Measurements from ENCODE around the gene FGD6.

Gene FGD6

GRCh38 chr12:95060951-95061350 lies 156.3 kb downstream of the FGD6 start:
- H3K36me3 Mint-ChIP-seq: peaks cover 9% of the 10 kb centered on the region
- H3K27me3 Mint-ChIP-seq: no peaks in the 10 kb centered on the region
- no peaks in the 10 kb centered on the region for H3K9me3 Mint-ChIP-seq (ENCODE audit: low read depth)
- H3K4me3 Mint-ChIP-seq: no peak overlapping the region
- H3K4me1 Mint-ChIP-seq (ENCODE audit: low read depth): peaks cover 4% of the 10 kb centered on the region
- no peak overlapping the region for H3K27ac Mint-ChIP-seq

- Mint-ChIP-seq H3K9me3 (ENCODE audit: low read depth) (no peaks in the 10 kb centered on the region), H3K36me3 (peaks cover 13% of the 10 kb centered on the region), H3K4me3 (no peak overlapping the region), H3K4me1 (ENCODE audit: low read depth) (peaks cover 4% of the 10 kb centered on the region), H3K27me3 (no peaks in the 10 kb centered on the region), H3K27ac (no peak overlapping the region)
These were observed 157.3 kb downstream of the FGD6 start for GRCh38 chr12:95059984-95060383.

GRCh38 chr12:95057424-95057823 lies 159.8 kb downstream of the FGD6 start:
- Mint-ChIP-seq H3K27me3 (no peaks in the 10 kb centered on the region), H3K27ac (no peak overlapping the region), H3K4me3 (no peak overlapping the region), H3K4me1 (ENCODE audit: low read depth) (no peaks in the 10 kb centered on the region), H3K36me3 (peaks cover 15% of the 10 kb centered on the region), H3K9me3 (ENCODE audit: low read depth) (no peaks in the 10 kb centered on the region)

- Mint-ChIP-seq H3K27ac (no peak overlapping the region), H3K4me3 (no peak overlapping the region), H3K36me3 (peaks cover 14% of the 10 kb centered on the region), H3K9me3 (ENCODE audit: low read depth) (no peaks in the 10 kb centered on the region), H3K4me1 (ENCODE audit: low read depth) (no peaks in the 10 kb centered on the region), H3K27me3 (no peaks in the 10 kb centered on the region)
These were observed 162.2 kb downstream of the FGD6 start for GRCh38 chr12:95055057-95055456.

DNA sequence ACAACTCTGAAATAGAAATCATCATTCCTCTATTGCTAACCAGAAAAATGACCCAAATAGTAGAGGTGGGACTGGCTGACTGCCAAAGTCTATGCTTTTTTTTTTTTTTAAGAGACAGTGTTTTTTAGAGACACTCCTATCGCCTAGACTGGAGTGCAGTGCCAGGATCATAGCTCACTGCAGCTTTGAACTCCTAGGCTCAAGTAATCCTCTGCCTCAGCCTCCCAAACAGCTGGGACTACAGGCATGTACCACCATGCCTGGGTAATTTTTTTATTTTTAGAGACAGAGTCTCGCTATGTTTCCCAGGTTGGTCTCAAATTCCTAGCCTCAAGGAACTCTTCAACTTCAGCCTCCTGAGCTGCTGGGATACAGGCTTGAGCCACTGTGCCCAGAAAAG lies 163.1 kb downstream of the FGD6 start:
- H3K27ac Mint-ChIP-seq: no peak overlapping the region
- H3K27me3 Mint-ChIP-seq: no peaks in the 10 kb centered on the region
- H3K36me3 Mint-ChIP-seq: peaks cover 14% of the 10 kb centered on the region
- no peak overlapping the region for H3K4me3 Mint-ChIP-seq
- no peaks in the 10 kb centered on the region for H3K9me3 Mint-ChIP-seq (ENCODE audit: low read depth)
- H3K4me1 Mint-ChIP-seq (ENCODE audit: low read depth): no peaks in the 10 kb centered on the region

DNA sequence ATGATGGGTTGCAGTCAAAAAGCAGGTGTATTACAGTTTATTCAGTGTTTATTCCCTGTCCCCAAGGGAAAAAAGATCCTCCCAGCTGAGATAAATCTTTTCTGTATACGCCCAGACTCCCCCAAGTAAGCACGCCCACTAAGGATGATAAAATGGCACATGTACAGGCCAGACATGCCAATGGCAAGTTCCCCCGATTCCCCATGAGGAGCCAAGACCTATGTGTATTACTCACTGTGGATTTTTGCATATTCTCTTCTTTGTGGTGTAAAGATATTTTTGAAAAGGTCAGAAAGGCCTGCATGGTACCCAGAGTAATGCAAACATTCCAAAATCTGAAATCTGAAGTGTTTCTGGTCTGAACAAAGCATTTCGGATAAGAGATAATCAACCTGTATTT lies 166.0 kb downstream of the FGD6 start:
- Mint-ChIP-seq H3K4me3 (no peak overlapping the region), H3K27ac (no peak overlapping the region), H3K27me3 (no peaks in the 10 kb centered on the region), H3K36me3 (peaks cover 14% of the 10 kb centered on the region), H3K9me3 (ENCODE audit: low read depth) (no peaks in the 10 kb centered on the region), H3K4me1 (ENCODE audit: low read depth) (no peaks in the 10 kb centered on the region)

- Mint-ChIP-seq H3K4me3 (no peak overlapping the region), H3K27ac (no peak overlapping the region), H3K9me3 (ENCODE audit: low read depth) (no peaks in the 10 kb centered on the region), H3K4me1 (ENCODE audit: low read depth) (peaks cover 19% of the 10 kb centered on the region), H3K27me3 (no peaks in the 10 kb centered on the region), H3K36me3 (peaks cover 8% of the 10 kb centered on the region)
These were observed 179.4 kb downstream of the FGD6 start for GRCh38 chr12:95037906-95038305.

DNA sequence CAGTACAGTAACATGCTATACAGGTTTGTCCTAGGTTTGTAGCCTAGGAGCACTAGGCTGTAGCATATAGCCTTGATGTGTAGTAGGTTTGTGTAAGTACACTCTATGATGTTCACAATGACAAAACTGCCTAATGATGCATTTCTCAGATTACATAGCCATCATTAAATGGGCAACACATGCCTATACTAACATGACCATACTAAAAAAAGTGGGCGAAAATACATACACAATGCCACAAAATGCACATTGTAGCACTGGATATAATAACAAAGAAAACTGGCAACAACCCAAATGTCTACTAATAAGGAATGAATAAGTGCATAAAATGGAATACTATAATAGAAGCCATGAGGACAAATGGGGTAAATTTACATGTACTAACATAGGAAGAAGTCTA lies 182.5 kb downstream of the FGD6 start:
- Mint-ChIP-seq H3K4me3 (no peak overlapping the region), H3K36me3 (peaks cover 4% of the 10 kb centered on the region), H3K27ac (no peak overlapping the region), H3K4me1 (ENCODE audit: low read depth) (peaks cover 13% of the 10 kb centered on the region), H3K9me3 (ENCODE audit: low read depth) (no peaks in the 10 kb centered on the region), H3K27me3 (no peaks in the 10 kb centered on the region)

All from activated naive CD8-positive, alpha-beta T cell (primary cell).